K562 (cell line): ENCODE data around the gene RAB27B. TPM values are rescaled to one million over a fixed set of nuclear protein-coding genes. Genes with fewer than 3 reads are reported as not detected.

ENCODE experiments used
- ARID1B ChIP-seq: fragments of 450-650 bp; IDR thresholded peaks from 2 replicates; pipeline ENCODE4 v1.6.1; 2016; ENCODE audit warnings: antibody characterized with exemption, mild to moderate bottlenecking, inconsistent platforms
- BRF1 ChIP-seq: IDR thresholded peaks from 3 replicates; pipeline ENCODE4 v1.6.1; 2011; ENCODE audit warnings: borderline replicate concordance, mild to moderate bottlenecking; ENCODE audit not compliant: insufficient read length; ENCODE audit errors: extremely low read depth
- CEBPG ChIP-seq, 3 experiments: fragments of 200-800 bp in 1 of 3; sonication (Bioruptor generic) in 1 of 3; sonication (generic) in 1 of 3; formaldehyde crosslinking in 1 of 3; IDR thresholded peaks in 2 of 3; conservative IDR thresholded peaks in 1 of 3; 2 replicates each; pipeline versions ENCODE4 v1.6.1 to v1.8.0; 2016 to 2022; ENCODE audit warnings: missing compliant biosample characterization in 2 of 3, missing genetic modification characterization in 2 of 3, mild to moderate bottlenecking in 1 of 3, missing genetic modification reagents in 1 of 3
- ELF4 ChIP-seq: fragments of 450-650 bp; formaldehyde crosslinking; IDR thresholded peaks from 2 replicates; pipeline ENCODE4 v1.4.0; 2022; ENCODE audit warnings: missing genetic modification characterization
- FOSL1 ChIP-seq: fragments of 200-800 bp; sonication (Bioruptor generic); conservative IDR thresholded peaks from 2 replicates; pipeline ENCODE4 v1.6.1; 2016; ENCODE audit warnings: missing genetic modification characterization, missing compliant biosample characterization
- FUS ChIP-seq: fragments of 200-400 bp; formaldehyde crosslinking; optimal IDR thresholded peaks from 2 replicates; pipeline ENCODE3; 2017; ENCODE audit warnings: low read depth, low read length
- JUND ChIP-seq, 2 experiments: IDR thresholded peaks; 2 replicates in 1 of 2; 3 replicates in 1 of 2; pipeline ENCODE4 v1.6.1; 2011; ENCODE audit warnings: borderline replicate concordance in 2 of 2, low read depth in 2 of 2, low read length in 2 of 2, improper control_type of control experiment in 1 of 2, missing biosample characterization in 1 of 2, missing genetic modification characterization in 1 of 2, missing genetic modification reagents in 1 of 2
- KAT2B ChIP-seq: IDR thresholded peaks from one replicate; pipeline ENCODE4 v1.6.1; 2012; ENCODE audit warnings: low read depth, mild to moderate bottlenecking, control low read depth, inconsistent platforms, low read length, moderate library complexity
- KDM1A ChIP-seq, 2 experiments: fragments of 450-650 bp; IDR thresholded peaks; 2 replicates each; pipeline ENCODE4 v1.6.1; 2016; ENCODE audit warnings: mild to moderate bottlenecking in 2 of 2
- MXI1 ChIP-seq: IDR thresholded peaks from 2 replicates; pipeline ENCODE4 v1.6.1; 2011; ENCODE audit warnings: low read depth, mild to moderate bottlenecking, improper control_type of control experiment, low read length
- MYNN ChIP-seq, 2 experiments: sonication (generic); formaldehyde crosslinking in 1 of 2; IDR thresholded peaks; 2 replicates each; pipeline versions ENCODE4 v1.5.0 to v1.6.1; 2016 to 2020; ENCODE audit warnings: antibody characterized with exemption in 1 of 2, missing genetic modification reagents in 1 of 2
- PCBP2 ChIP-seq: fragments of 200-400 bp; formaldehyde crosslinking; IDR thresholded peaks from 2 replicates; pipeline ENCODE4 v1.6.1; 2018; ENCODE audit warnings: low read length, low read depth, mild to moderate bottlenecking, moderate library complexity; ENCODE audit not compliant: poor library complexity, severe bottlenecking
- POLR3G ChIP-seq: IDR thresholded peaks from 2 replicates; pipeline ENCODE4 v1.6.1; 2011; ENCODE audit not compliant: insufficient read length, insufficient replicate concordance; ENCODE audit errors: extremely low read depth
- SMARCA4 ChIP-seq: fragments of 450-650 bp; IDR thresholded peaks from 2 replicates; pipeline ENCODE4 v1.6.1; 2016
- XRCC3 ChIP-seq: fragments of 450-650 bp; IDR thresholded peaks from 2 replicates; pipeline ENCODE4 v1.6.1; 2017; ENCODE audit warnings: mild to moderate bottlenecking, moderate library complexity
- ZC3H11A ChIP-seq: IDR thresholded peaks from 2 replicates; pipeline ENCODE4 v1.6.1; 2012; ENCODE audit warnings: low read depth, low read length, improper control_type of control experiment
- ZNF133 ChIP-seq: fragments of 250-450 bp; sonication (Bioruptor Pico); IDR thresholded peaks from 2 replicates; pipeline ENCODE4 v1.4.0; 2020; ENCODE audit warnings: mild to moderate bottlenecking
- ZNF174 ChIP-seq: fragments of 250-450 bp; sonication (Bioruptor Pico); IDR thresholded peaks from 2 replicates; pipeline ENCODE4 v1.4.0; 2020; ENCODE audit warnings: mild to moderate bottlenecking
- ZNF23 ChIP-seq: fragments of 250-450 bp; sonication (Bioruptor Pico); IDR thresholded peaks from 2 replicates; pipeline ENCODE4 v1.4.0; 2020; ENCODE audit warnings: mild to moderate bottlenecking
- ZNF766 ChIP-seq: fragments of 200-800 bp; sonication (Bioruptor generic); conservative IDR thresholded peaks from 2 replicates; pipeline ENCODE4 v1.6.1; 2016; ENCODE audit warnings: missing genetic modification characterization, missing compliant biosample characterization
- polyA plus RNA-seq, 8 experiments: library from polyadenylated mRNA; depleted of rRNA in 4 of 8; stranded (reverse) in 5 of 8; unstranded in 3 of 8; fragments of >200 nt; fragmentation: Nextera tagmentation in 2 of 8; fragmentation: Illumina TruSeq in 1 of 8; extraction: Ambion mirVana in 2 of 8; extraction: Trizol in 1 of 8; gene quantifications; 2 replicates each; pipeline versions ENCODE4 v1.2.1 to v1.2.3, GENCODE V29; 2011 to 2014; ENCODE audit warnings: inconsistent platforms in 1 of 8, missing spikeins in 1 of 8
- total RNA-seq, 7 experiments: library from RNA; depleted of rRNA in 6 of 7; stranded (reverse); fragments of >200 nt in 6 of 7; fragmentation: Illumina TruSeq in 2 of 7; extraction: Trizol in 2 of 7; gene quantifications; 2 replicates each; pipeline versions ENCODE4 v1.2.1 to v1.2.3, GENCODE V29; 2011 to 2021; ENCODE audit warnings: low replicate concordance in 1 of 7
- TF ChIP-seq, protein P1 (sequence below), 3 experiments: fragments of 200-800 bp in 1 of 3; fragments of 250-450 bp in 1 of 3; fragments of 450-650 bp in 1 of 3; sonication (Bioruptor Pico) in 1 of 3; sonication (Bioruptor generic) in 1 of 3; formaldehyde crosslinking in 1 of 3; IDR thresholded peaks; 2 replicates each; pipeline versions ENCODE4 v1.6.1 to v1.8.0; 2016 to 2022; ENCODE audit warnings: mild to moderate bottlenecking in 2 of 3, missing genetic modification characterization in 2 of 3, missing compliant biosample characterization in 1 of 3, moderate library complexity in 1 of 3
- TF ChIP-seq, protein P2 (sequence below): sonication (generic); IDR thresholded peaks from 2 replicates; pipeline ENCODE4 v1.6.1; 2016

Gene RAB27B
- total and polyA plus RNA-seq, 9 of the 15 experiments (the other 6 are each of a cell fraction or from before 2014, with no cell fraction given), result 0.44 to 5.7 (median 1.2) TPM

DNA sequence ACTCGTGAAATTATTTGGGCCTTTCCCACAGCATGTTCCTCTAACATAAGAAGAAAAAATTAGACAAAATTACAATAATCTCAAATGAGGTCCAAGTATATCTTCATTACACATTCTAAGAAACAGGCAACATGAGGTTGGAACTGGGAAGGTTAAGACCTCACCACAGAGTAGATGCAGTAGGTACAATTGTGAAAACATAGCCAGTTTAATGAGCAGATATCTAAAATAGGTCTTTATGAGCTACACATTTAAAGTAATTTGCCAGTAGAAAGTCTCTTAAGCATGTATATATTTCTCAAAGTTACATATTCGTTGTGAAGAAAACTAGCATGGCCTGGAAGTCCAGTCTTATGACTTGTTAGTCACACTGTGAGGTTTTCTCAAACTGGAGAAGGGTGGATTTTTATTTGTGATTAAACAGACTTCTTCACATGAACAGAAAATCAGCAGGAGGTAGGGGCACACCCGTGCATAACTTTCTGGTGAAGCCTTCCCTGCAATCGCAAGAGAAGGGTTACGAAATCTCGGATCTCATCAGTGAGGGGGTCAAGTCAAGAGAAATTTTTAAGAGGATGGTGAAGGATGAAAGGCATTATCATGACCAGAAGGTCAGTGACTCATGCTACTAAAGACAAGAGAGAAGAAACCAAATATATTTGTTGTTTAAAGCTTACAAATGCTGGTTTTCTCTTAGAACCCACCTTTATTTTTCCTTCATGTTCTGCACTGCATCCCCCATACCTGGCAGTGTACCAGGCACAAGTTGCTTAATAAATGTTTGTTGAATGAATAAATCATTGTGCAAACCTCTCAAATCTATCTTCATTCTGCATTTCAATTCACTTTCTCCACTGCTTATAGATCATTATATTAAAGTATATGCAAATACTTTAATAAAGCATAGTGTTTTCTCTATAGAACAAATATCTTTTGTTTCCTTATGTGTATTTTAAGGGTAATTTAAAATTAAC is 5.1 kb upstream of the RAB27B start (continued):
- TF ChIP-seq FOSL1 (peak; percentile 78), FUS (no peak), KAT2B (no peak), SMARCA4 (0 out of 2 replicates have a peak, but pooled peaks have one; percentile 19), ARID1B (peak; percentile 45), XRCC3 (no peak), ELF4 (CRISPR knock-in tag) (no peak), ZNF766 (CRISPR knock-in tag) (0 out of 2 replicates have a peak, but pooled peaks have one; percentile 39), PCBP2 (no peak), JUND (IDR thresholded peaks at IDR 0.05; ENCODE audit: borderline replicate concordance, low read depth, low read length) (peak; percentile 53), JUND (tag; IDR thresholded peaks at IDR 0.05; ENCODE audit: borderline replicate concordance, low read depth, low read length) (peak; percentile 33; the same call in 1 of the 3 replicates), ZNF23 (CRISPR knock-in tag) (0 out of 2 replicates have a peak, but pooled peaks have one; percentile 26), KDM1A (IDR thresholded peaks at IDR 0.05) (peak in 1 of 2 experiments; percentile 24; a peak in 1 of 4 replicates), CEBPG (CRISPR knock-in tag; IDR thresholded peaks at IDR 0.05) (no peak), CEBPG (tag; conservative IDR thresholded peaks at IDR 0.05 in 1 of 2, IDR thresholded peaks at IDR 0.05 in 1 of 2) (peak; percentile 23 to 76; a peak in 3 of 4 replicates), ZNF133 (CRISPR knock-in tag) (no peak), BRF1 (no peak), MYNN (IDR thresholded peaks at IDR 0.05) (no peak), MYNN (CRISPR knock-in tag; IDR thresholded peaks at IDR 0.05) (no peak), ZC3H11A (no peak), POLR3G (no peak), MXI1 (no peak), ZNF174 (no peak)
- TF ChIP-seq, protein P1, sequence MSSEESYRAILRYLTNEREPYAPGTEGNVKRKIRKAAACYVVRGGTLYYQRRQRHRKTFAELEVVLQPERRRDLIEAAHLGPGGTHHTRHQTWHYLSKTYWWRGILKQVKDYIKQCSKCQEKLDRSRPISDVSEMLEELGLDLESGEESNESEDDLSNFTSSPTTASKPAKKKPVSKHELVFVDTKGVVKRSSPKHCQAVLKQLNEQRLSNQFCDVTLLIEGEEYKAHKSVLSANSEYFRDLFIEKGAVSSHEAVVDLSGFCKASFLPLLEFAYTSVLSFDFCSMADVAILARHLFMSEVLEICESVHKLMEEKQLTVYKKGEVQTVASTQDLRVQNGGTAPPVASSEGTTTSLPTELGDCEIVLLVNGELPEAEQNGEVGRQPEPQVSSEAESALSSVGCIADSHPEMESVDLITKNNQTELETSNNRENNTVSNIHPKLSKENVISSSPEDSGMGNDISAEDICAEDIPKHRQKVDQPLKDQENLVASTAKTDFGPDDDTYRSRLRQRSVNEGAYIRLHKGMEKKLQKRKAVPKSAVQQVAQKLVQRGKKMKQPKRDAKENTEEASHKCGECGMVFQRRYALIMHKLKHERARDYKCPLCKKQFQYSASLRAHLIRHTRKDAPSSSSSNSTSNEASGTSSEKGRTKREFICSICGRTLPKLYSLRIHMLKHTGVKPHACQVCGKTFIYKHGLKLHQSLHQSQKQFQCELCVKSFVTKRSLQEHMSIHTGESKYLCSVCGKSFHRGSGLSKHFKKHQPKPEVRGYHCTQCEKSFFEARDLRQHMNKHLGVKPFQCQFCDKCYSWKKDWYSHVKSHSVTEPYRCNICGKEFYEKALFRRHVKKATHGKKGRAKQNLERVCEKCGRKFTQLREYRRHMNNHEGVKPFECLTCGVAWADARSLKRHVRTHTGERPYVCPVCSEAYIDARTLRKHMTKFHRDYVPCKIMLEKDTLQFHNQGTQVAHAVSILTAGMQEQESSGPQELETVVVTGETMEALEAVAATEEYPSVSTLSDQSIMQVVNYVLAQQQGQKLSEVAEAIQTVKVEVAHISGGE (CRISPR knock-in tag; IDR thresholded peaks at IDR 0.05), result 0 out of 6 replicates have a peak, but pooled peaks of 1 of the 3 experiments have one; percentile 19
- TF ChIP-seq, protein P2, sequence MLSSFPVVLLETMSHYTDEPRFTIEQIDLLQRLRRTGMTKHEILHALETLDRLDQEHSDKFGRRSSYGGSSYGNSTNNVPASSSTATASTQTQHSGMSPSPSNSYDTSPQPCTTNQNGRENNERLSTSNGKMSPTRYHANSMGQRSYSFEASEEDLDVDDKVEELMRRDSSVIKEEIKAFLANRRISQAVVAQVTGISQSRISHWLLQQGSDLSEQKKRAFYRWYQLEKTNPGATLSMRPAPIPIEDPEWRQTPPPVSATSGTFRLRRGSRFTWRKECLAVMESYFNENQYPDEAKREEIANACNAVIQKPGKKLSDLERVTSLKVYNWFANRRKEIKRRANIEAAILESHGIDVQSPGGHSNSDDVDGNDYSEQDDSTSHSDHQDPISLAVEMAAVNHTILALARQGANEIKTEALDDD, result peak; percentile 61
